BJ (cell line): Measurements from ENCODE around the gene CHD8. TPM values are rescaled to one million over a fixed set of nuclear protein-coding genes. Genes with fewer than 3 reads are reported as not detected.
"Not testable (repeated sequence)": the region's sequence is repeated elsewhere in the genome, so short reads cannot be mapped to it uniquely, and the experiment has no call there.

Source experiments
- CTCF ChIA-PET: fragments of 350-600 bp; formaldehyde crosslinking; extraction: SDS; loops from one replicate; lab custom pipeline; 2021; ENCODE audit warnings: antibody characterized with exemption, inconsistent platforms; lab: Yijun Ruan, JAX
- POLR2A ChIA-PET: fragments of 300-600 bp; sonication (Branson Sonifier 250); formaldehyde crosslinking; extraction: SDS; loops from one replicate; lab custom pipeline; 2021; ENCODE audit warnings: antibody characterized with exemption; lab: Charles Lee
- DNase-seq: peaks from one replicate; pipeline ENCODE4 v3.0.0-alpha.2; 2011; ENCODE audit warnings: low read depth
- H3K27me3 ChIP-seq: 2 replicates; pipeline ENCODE4 v1.6.0; 2011; ENCODE audit warnings: low read length; ENCODE audit not compliant: control insufficient read depth, insufficient read depth
- H3K36me3 ChIP-seq: 2 replicates; pipeline ENCODE4 v1.5.1; 2011; ENCODE audit warnings: low read length; ENCODE audit not compliant: control insufficient read depth, insufficient read depth
- H3K4me3 ChIP-seq: 2 replicates; pipeline ENCODE4 v1.5.1; 2011; ENCODE audit warnings: low read depth, mild to moderate bottlenecking, control low read depth, low read length
- polyA plus RNA-seq: library from polyadenylated mRNA; depleted of rRNA; stranded (reverse); fragments of >200 nt; gene quantifications from 2 replicates; pipeline ENCODE4 v1.2.3, GENCODE V29; 2011
- TF ChIP-seq, protein P1 (sequence below): IDR thresholded peaks from 2 replicates; pipeline ENCODE4 v1.5.1; 2011; ENCODE audit warnings: low read depth, mild to moderate bottlenecking, control low read depth, inconsistent platforms, low read length, moderate library complexity; ENCODE audit not compliant: insufficient read depth

Gene CHD8
- polyA plus RNA-seq, 1 experiment, result 25.4 TPM

DNA sequence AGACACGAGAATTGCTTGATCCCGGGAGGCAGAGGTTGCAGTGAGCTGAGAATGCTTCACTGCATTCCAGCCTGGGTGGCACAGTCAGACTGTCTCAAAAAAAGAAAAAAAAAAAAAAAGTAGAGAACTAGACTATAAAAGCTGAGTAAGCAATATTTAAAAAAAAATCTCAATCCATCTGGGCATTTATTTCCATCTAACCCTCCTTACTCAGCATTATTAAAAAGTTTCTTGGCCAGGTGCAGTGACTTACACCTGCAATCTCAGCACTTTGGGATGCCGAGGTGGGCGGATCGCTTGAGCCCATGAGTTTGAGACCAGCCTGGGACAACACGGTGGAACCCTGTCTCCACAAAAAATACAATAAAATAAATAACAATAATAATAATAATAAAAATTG is 76.6 kb downstream of the CHD8 start:
- Histone ChIP-seq H3K4me3 (no peak overlapping the region), H3K36me3 (no peaks in the 10 kb centered on the region), H3K27me3 (no peaks in the 10 kb centered on the region)
- no peak for DNase-seq
- TF ChIP-seq, protein P1, sequence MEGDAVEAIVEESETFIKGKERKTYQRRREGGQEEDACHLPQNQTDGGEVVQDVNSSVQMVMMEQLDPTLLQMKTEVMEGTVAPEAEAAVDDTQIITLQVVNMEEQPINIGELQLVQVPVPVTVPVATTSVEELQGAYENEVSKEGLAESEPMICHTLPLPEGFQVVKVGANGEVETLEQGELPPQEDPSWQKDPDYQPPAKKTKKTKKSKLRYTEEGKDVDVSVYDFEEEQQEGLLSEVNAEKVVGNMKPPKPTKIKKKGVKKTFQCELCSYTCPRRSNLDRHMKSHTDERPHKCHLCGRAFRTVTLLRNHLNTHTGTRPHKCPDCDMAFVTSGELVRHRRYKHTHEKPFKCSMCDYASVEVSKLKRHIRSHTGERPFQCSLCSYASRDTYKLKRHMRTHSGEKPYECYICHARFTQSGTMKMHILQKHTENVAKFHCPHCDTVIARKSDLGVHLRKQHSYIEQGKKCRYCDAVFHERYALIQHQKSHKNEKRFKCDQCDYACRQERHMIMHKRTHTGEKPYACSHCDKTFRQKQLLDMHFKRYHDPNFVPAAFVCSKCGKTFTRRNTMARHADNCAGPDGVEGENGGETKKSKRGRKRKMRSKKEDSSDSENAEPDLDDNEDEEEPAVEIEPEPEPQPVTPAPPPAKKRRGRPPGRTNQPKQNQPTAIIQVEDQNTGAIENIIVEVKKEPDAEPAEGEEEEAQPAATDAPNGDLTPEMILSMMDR, result no peak
- POLR2A ChIA-PET, result no interaction called here
- CTCF ChIA-PET, result interaction anchor here (1.9 kb wide), 1 partner anchor 20 kb away, joined by 4 read pairs; no protein-coding TSS in a partner anchor

DNA sequence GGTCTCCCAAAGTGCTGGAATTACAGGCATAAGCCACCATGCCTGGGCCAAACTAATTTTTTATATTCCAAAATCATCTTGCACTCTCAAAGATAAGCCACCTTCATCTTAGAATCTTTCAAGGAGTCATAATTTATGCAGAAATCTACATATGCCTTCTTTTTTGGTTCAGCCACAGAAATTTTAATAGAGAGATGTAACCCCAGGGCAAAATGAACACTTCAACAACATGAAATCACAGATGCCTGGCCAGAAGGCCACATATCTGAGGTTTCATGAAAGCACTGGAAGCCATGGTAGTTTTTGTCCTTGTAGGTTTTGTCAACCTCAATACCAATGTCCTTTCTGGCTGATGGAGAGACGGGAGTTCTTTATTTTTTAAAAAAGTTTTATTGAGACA is 81.9 kb downstream of the CHD8 start:
- no peak for DNase-seq
- TF ChIP-seq, protein P1, result no peak
- ChIA-PET POLR2A (no interaction called here), CTCF (no interaction called here)
- no peaks in the 10 kb centered on the region for H3K27me3 ChIP-seq
- peaks cover 1% of the 10 kb centered on the region; the same call in 1 of the 2 replicates for H3K36me3 ChIP-seq
- H3K4me3 ChIP-seq, result no peak overlapping the region

DNA sequence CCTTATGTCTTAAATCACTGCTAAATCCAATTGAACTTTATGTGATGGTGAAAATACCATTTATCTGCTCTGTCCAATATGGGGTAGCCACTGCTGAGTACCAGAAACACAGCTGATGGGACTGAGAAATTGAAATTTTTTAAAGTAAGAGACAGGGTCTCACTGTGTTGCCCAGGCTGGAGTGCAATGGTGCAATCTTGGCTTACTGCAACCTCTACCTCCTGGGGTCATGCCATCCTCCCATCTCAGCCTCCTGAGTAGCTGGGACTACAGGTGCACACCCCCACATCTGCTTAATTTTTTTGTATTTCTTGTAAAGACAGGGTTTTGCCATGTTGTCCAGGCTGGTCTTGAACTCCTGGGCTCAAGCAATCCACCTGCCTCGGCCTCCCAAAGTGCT is 83.1 kb downstream of the CHD8 start:
- CTCF ChIA-PET, POLR2A ChIA-PET: not testable (repeated sequence)

DNA sequence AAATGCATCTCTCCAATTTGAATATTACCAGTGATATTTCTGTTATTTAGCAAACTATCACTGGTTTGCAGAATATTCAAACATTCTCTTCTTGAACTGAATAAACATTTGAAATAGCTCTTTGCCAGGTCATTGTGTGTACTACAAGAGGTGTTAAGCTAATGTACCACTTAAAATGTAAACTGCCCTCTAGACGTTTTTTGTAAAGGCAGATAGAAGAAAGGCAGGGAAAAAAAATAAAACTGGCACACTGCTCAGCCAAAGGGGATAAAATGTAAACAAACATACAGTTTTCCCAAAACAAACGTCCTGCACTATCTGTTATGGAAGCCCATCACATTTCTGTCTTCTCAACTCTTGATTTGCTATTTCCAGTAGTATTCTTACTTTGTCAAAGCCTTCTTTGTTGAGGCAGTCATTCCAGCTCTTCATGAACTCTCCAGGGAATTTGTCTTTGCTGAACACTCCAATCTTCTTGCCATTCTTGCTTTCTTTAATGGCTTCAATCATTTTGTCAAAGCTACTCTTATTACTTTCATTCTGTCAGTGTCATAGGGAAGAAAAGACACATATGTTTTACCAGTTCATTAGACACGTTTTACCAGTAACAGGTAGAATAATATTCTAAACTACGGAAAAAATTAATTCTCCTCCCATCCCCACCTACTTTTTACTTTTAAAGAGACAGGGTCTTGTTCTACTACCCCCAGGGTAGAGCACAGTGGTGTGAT is 85.8 kb downstream of the CHD8 start:
- peaks cover 9% of the 10 kb centered on the region for H3K36me3 ChIP-seq
- no peak for DNase-seq
- CTCF ChIA-PET, result interaction anchor here (0.6 kb wide), 2 partner anchors 364 to 675 kb away, joined by 4 read pairs; no protein-coding TSS in a partner anchor
- no peak overlapping the region for H3K4me3 ChIP-seq
- POLR2A ChIA-PET, result no interaction called here
- no peaks in the 10 kb centered on the region for H3K27me3 ChIP-seq
- TF ChIP-seq, protein P1, result no peak

More for the DNA sequence above, 83.1 kb downstream of the CHD8 start:
- H3K4me3 ChIP-seq, DNase-seq, H3K36me3 ChIP-seq, H3K27me3 ChIP-seq: not testable (repeated sequence)

DNA sequence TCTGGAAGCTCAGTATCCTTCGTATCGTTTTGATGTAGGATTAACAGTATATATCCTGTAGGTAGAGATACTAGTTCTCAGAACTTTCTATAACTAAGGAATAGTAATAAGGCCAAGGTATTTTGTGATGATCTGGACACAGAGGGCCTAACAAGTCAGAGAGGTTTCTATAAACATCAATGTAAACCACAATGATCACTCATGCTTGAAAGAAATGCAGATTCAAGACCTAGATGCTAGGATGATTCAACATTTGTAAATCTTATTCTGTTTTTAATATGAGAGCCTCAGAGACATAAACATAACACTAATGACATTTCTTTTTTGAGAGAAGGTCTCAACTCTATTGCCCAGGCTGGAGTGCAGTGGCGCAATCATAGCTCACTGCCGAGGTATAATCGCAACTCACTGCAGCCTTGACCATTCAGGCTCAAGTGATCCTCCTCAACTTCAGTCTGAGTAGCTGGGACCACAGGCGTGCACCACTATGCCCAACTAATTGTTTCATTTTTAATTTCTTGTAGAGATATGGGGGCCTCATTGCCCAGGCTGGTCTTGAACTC is 88.3 kb downstream of the CHD8 start:
- POLR2A ChIA-PET, result no interaction called here
- H3K4me3 ChIP-seq, result no peak overlapping the region
- CTCF ChIA-PET, result interaction anchor here (0.7 to 1.3 kb wide), 3 partner anchors 11 to 44 kb away, joined by 3 to 4 read pairs (median 3); no protein-coding TSS in a partner anchor
- TF ChIP-seq, protein P1, result no peak
- H3K27me3 ChIP-seq, result no peaks in the 10 kb centered on the region
- H3K36me3 ChIP-seq, result peaks cover 14% of the 10 kb centered on the region
- no peak for DNase-seq
